Mucosa of descending colon (tissue), 3 donors: ENCODE data around the gene BIN2. TPM values are rescaled to one million over a fixed set of nuclear protein-coding genes. Genes with fewer than 3 reads are reported as not detected.
A peak's percentile ranks its signal among the peaks of the same experiment; 100 is the strongest.
"Not testable (repeated sequence)": the region's sequence is repeated elsewhere in the genome, so short reads cannot be mapped to it uniquely, and the experiment has no call there.

Source experiments
- ATAC-seq: fragments of 200-7000 bp; cut with Tn5 transposase; one replicate; pipeline ENCODE4 v1.9.1; 2020; ENCODE audit warnings: mild to moderate bottlenecking, moderate library complexity
- DNase-seq, 3 donors: peaks; one replicate each; pipeline ENCODE4 v3.0.0-alpha.2; 2020
- H3K36me3 ChIP-seq: fragments of 200-600 bp; one replicate; pipeline ENCODE4 v1.8.0; 2021; ENCODE audit warnings: low read depth, mild to moderate bottlenecking
- H3K4me1 ChIP-seq: fragments of 200-600 bp; one replicate; pipeline ENCODE4 v1.8.0; 2021; ENCODE audit warnings: low read depth, mild to moderate bottlenecking
- H3K4me3 ChIP-seq: fragments of 200-600 bp; one replicate; pipeline ENCODE4 v1.8.0; 2021; ENCODE audit warnings: mild to moderate bottlenecking
- H3K9me3 ChIP-seq: fragments of 200-600 bp; one replicate; pipeline ENCODE4 v1.8.0; 2021; ENCODE audit warnings: mild to moderate bottlenecking
- CTCF ChIP-seq: fragments of 200-600 bp; IDR thresholded peaks from one replicate; pipeline ENCODE4 v1.8.0; 2022; ENCODE audit warnings: antibody characterized with exemption, mild to moderate bottlenecking
- intact Hi-C, 2 donors: fragments of 100-400 bp; cut with DNase I in 1 of 2; cut with micrococcal nuclease in 1 of 2; formaldehyde crosslinking; loops; one replicate each; pipeline versions ENCODE4 v1.11.0 to v1.11.1; 2022; cut with DNase I, micrococcal nuclease
- total RNA-seq, 3 donors: library from RNA; stranded (reverse); fragmentation: NEBNext Ultra II Directional in 2 of 3; extraction: Animal tissue kit (Norgen Biotek cat#: 25700) in 2 of 3; gene quantifications; one replicate each; pipeline versions ENCODE4 v1.2.1 to v1.2.4, GENCODE V29; 2021 to 2023
- donor health status: DM: no; HTN: no; CAD: no; lungs with moderate emphysema.
- donor health status: DM: no; HTN: no; CAD: no.
- donor health status: DM: no; HTN: yes; CAD: no.

The BIN2 gene
- total RNA-seq, 3 donors from 2014 or later, result 5.6 to 9.8 (median 7.3) TPM

- H3K9me3 ChIP-seq, result no peaks in the 10 kb centered on the region
- intact Hi-C loops, result no loop called here
- no peak for TF ChIP-seq CTCF
- ATAC-seq (no peak), DNase-seq (no peak)
- H3K4me1 ChIP-seq, result no peaks in the 10 kb centered on the region
- H3K36me3 ChIP-seq, result no peaks in the 10 kb centered on the region
- H3K4me3 ChIP-seq, result no peak overlapping the region
These were observed 38.1 kb downstream of the BIN2 start for GRCh38 chr12:51285843-51286242.

- ATAC-seq (no peak), DNase-seq (no peak)
- intact Hi-C loops, result no loop called here
- H3K4me1 ChIP-seq, result no peaks in the 10 kb centered on the region
- no peaks in the 10 kb centered on the region for H3K9me3 ChIP-seq
- H3K36me3 ChIP-seq, result no peaks in the 10 kb centered on the region
- TF ChIP-seq CTCF, result no peak
- H3K4me3 ChIP-seq, result no peak overlapping the region
These were observed 42.6 kb downstream of the BIN2 start for GRCh38 chr12:51281202-51281924.

GRCh38 chr12:51275088-51275487 lies 48.9 kb downstream of the BIN2 start:
- TF ChIP-seq CTCF, result no peak
- DNase-seq (peak; percentile 60 to 72 (median 62)), ATAC-seq (peak; percentile 70)
- Histone ChIP-seq H3K9me3 (no peaks in the 10 kb centered on the region), H3K36me3 (no peaks in the 10 kb centered on the region), H3K4me1 (peaks cover 37% of the 10 kb centered on the region), H3K4me3 (no peak overlapping the region)
- intact Hi-C loops, result no loop called here

GRCh38 chr12:51272810-51273209 lies 51.2 kb downstream of the BIN2 start:
- H3K36me3 ChIP-seq, DNase-seq, intact Hi-C loops, H3K9me3 ChIP-seq, H3K4me3 ChIP-seq, ATAC-seq: not testable (repeated sequence)
- peaks cover 37% of the 10 kb centered on the region for H3K4me1 ChIP-seq

GRCh38 chr12:51270951-51271518 lies 52.9 kb downstream of the BIN2 start:
- Histone ChIP-seq H3K4me1 (peaks cover 36% of the 10 kb centered on the region), H3K36me3 (no peaks in the 10 kb centered on the region), H3K4me3 (peak overlapping the region; percentile 43), H3K9me3 (no peaks in the 10 kb centered on the region)
- intact Hi-C loops, result no loop called here
- TF ChIP-seq CTCF, result no peak
- ATAC-seq (peak; percentile 59), DNase-seq (peak in 1 of 3 donors; percentile 38)
